Stimulated activated CD4-positive, alpha-beta T cell treated with anti-CD3 and anti-CD28 coated beads, Interleukin-1b, Interleukin-23, amount 100 ng/mL, for 4 hours (primary cell): ENCODE measurements around the gene RTBDN.

Experiments used
- DNase-seq, 2 donors: peaks; one replicate each; pipeline ENCODE4 v3.0.0-alpha.2; 2020; ENCODE audit warnings: low read depth in 2 of 2

The RTBDN gene

DNA sequence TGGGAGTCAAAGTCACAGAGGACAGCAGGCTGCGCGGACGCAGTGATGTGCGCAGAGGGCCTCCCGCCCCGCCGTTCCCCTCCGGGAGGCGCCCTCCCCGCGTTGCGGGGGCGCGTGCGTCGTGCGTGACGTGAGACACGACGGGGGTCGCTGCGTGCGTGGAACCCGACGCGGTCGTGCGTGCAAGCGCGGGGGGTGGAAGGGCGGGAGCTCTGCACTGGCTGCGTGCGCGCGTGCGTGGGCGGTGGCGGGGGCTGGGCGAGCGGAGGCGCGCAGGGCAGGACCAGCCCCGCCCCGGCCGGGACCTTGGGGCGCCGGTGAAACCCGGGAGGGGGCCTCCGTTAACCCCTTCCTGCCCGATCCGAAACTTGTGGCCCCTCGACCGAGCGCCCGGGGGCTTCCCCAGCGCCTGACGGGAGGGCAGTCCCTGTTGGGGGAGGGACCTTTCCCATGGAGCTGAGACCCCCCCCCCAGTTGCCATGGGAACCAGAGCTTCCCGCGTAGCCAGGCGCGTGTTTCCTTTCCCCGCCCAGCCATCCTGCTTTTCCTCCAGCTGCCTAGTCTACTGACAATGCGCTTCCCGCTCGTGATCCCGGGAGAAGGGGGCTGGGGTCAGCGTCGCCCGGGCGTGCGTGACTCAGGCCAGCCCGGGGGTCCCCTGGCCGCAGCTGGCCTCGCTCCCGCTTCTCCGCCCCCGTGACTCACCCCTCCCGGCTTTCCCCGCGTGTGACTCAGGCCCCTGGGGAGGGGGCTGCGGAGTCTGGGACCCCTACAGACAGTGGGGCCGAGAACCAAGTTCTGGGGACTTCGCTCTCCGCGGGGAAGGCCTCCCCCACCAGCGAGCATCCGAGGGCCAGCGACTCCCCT, 51.7 kb downstream of the RTBDN start:
- peak; percentile 90 to 91 for DNase-seq

DNA sequence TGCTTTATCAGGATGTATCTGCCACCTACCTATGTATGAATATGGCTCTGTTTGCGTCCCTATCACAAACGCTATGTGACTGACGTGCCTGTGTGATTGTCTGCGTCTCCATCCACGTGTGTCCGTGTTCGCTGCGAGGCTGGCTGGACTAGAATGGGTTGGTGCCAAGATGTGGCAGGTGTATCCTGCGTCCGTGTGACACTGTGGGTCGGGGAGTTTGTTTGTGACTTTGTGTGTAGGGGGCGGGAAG, 52.3 kb downstream of the RTBDN start:
- no peak for DNase-seq

DNA sequence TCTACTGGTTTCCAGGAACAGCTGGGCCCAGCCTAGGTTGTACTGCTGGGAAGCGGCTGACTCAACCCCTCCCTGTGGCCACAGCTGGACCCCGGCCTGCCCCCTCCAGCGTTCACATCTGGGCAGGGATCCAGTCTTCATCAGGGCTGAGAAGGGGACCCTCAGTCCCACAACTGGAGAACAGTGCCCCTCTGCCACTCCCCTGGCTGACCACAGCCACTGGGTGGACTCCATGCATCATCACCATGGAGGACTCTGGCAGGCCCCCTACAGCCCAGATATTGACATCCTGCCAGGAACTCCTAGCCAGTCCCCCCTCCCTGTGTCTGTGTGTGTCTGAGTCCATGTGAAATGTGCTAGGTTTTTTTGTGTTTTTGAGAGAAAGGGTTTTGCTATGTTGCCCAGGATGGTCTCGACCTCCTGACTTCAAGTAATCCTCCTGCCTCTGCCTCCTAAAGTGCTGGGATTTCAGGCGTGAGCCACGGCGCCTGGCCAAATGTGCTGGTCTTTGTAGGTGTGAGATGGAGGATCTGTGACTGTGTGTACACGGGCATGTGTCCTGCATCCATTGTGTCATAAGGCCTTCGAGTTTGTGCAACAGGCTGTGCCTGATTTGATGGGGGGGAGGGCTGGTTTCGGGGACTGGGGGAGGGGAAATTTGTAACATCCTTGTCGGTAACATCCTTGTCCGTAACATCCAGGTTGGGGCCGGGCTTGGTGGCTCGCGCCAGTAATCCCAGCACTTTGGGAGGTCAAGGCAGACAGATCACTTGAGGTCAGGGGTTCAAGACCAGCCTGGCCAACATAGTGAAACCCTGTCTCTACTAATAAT, 55.0 kb downstream of the RTBDN start:
- DNase-seq, result no peak

DNA sequence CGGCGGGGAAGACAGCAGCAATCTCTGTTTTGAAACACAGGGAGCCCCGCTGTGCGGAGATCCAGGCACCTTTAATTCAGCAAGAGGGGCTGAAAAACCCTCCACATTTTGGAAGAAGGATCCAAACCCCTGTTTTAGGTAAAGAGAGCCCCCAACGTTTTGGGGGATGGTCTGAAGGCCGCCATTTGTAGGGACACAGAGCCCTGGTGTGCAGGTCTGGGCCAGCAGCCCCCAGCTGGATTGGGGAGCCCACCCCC, 55.5 kb downstream of the RTBDN start:
- DNase-seq, result no peak

DNA sequence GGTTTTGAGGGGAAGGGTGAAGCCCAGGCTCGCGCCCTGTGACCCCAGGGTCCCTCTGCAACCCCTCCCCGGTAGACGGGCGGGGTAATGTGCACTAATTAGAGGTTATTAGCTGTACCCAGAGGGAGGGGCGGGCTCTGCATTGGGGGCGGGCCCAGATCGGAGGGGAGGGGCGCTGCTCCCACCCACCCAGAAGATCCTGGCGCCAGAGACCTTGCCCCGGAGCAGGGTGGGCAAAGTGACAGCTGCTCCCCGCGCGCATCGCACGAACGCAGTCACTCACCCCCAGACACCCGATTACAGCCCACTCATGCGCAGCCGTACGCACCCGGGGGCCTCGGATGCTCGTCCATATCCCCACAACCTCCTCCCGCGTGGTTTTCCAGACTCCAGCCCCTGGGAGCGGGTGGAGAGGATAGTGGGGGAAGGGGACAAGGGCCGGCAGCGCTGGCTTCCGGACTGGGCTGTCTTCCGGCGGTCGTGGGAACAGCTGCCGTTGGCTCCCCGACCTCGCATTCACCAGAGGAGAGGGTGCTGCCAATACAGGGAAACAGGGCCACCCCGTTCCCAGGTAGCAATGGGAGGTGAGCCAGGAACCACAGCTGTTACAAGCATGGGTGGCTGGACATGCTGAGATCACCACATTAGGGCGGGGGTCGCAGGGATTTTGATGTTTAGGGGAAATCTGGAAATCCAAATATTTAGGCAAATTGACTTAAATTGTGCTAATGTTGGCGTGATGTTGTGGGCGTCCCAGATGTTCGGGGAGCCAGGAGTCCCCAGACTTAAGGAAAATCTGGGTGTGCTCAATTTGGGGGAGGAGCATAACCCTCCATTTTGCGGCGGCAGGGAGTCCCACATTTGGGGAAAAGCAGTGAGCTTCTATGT, 56.1 kb downstream of the RTBDN start:
- peak in 1 of 2 donors; percentile 48 for DNase-seq

DNA sequence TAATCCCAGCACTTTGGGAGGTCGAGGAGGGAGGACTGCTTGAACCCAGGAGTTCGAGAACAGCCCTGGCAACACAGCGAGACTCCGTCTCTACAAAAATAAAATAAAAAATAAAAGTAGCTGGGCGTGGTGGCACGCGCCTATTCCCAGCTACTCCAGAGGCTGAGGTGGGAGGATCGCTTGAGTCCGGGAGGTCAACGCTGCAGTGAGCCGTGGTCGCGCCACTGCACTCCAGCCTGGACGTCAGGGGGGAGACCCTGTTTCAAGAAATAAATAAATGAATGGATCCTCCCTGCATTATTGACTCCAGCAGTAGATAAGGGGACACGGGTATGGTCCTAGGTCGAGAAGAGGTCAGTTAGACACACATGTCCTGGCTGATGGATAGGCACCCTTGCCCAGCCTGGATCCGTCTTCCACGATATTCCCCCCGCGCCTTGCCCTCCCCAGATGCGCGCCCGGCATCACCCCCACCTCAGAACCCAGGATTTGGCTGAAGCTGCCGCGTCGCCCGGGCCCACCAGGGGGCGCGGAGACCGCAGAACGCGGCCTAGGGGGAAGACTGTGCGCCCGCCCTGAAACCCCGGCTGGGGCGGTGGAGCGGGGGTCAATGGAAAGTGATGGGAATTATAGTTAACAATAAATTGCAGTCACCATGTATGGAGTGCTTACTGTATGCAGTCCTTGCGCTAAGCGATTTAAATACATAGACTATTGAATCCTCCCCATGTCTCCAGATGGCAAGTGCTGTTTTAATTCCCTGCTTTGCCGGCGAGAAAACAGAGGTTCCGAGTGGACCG, 57.0 kb downstream of the RTBDN start:
- DNase-seq, result peak; percentile 81 to 83
